HepG2 (cell line): ENCODE data around the gene PKLR. TPM values are rescaled to one million over a fixed set of nuclear protein-coding genes. Genes with fewer than 3 reads are reported as not detected.

Experiments
- KDM5B ChIP-seq: sonication (generic); formaldehyde crosslinking; IDR thresholded peaks from 2 replicates; pipeline ENCODE4 v1.4.0; 2020; ENCODE audit warnings: missing genetic modification reagents, mild to moderate bottlenecking, borderline replicate concordance
- NCOA1 ChIP-seq: sonication (generic); formaldehyde crosslinking; IDR thresholded peaks from 2 replicates; pipeline ENCODE4 v1.9.0; 2021; ENCODE audit warnings: missing genetic modification reagents
- SRSF1 ChIP-seq: fragments of 200-400 bp; formaldehyde crosslinking; optimal IDR thresholded peaks from 2 replicates; pipeline ENCODE3; 2017; ENCODE audit warnings: mild to moderate bottlenecking, low read depth, low read length, moderate library complexity
- U2AF2 ChIP-seq: fragments of 200-400 bp; formaldehyde crosslinking; IDR thresholded peaks from 2 replicates; pipeline ENCODE4 v1.6.1; 2017; ENCODE audit warnings: low read depth, mild to moderate bottlenecking, low read length
- ZNF543 ChIP-seq: sonication (generic); formaldehyde crosslinking; IDR thresholded peaks from 2 replicates; pipeline ENCODE4 v1.4.0; 2020; ENCODE audit warnings: mild to moderate bottlenecking, missing genetic modification reagents
- polyA plus RNA-seq, 8 experiments: library from polyadenylated mRNA; depleted of rRNA in 3 of 8; stranded (reverse) in 7 of 8; unstranded in 1 of 8; fragments of >200 nt; fragmentation: Illumina TruSeq in 4 of 8; extraction: Trizol in 4 of 8; gene quantifications; 2 replicates each; pipeline versions ENCODE4 v1.2.1 to v1.2.3, GENCODE V29; 2011 to 2016; ENCODE audit warnings: low read depth in 4 of 8, missing spikeins in 1 of 8, mixed read lengths in 1 of 8; ENCODE audit not compliant: insufficient read depth in 1 of 8
- total RNA-seq, 5 experiments: library from RNA; depleted of rRNA; stranded (reverse); fragments of >200 nt; fragmentation: Illumina TruSeq; extraction: Trizol; gene quantifications; 2 replicates each; pipeline ENCODE4 v1.2.3, GENCODE V29; 2016; ENCODE audit warnings: low read depth in 1 of 5
- TF ChIP-seq, protein P1 (sequence below), 2 experiments: fragments of 450-650 bp in 1 of 2; sonication (generic) in 1 of 2; formaldehyde crosslinking in 1 of 2; IDR thresholded peaks; 2 replicates each; pipeline versions ENCODE4 v1.6.1 to v1.8.0; 2016 to 2022; ENCODE audit warnings: antibody characterized with exemption in 1 of 2, mild to moderate bottlenecking in 1 of 2, missing genetic modification reagents in 1 of 2

The PKLR gene
- total and polyA plus RNA-seq, 2 of the 13 experiments (the other 11 are each of a cell fraction or from before 2014, with no cell fraction given), result 10.3 to 29.3 TPM

DNA sequence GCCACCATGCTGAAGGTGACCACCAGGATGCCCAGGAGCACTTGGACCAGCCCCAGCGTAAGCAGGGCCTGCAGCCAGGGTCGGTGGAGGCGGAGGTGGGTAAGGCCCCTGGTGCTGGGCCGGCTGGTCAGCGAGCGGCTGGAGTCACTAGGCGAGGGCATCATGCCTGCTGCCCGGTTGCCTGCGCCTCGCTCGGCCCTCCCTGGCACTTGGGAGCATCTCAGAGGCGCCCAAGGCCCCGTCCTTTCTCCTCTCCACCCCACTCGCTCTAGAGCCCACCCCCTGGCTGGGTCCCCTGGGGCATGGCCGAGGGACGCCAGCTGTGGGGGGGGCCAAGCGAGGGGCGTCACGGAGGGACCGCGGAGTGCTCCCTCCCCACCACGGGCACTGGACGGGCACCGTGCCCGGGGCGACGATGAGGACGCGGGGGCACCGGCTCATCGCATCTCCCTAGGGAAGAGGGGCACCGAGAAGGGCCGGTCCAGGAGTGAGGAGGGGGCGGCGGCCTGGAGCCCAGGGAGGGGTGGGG is 46.5 kb downstream of the PKLR start (continued):
- TF ChIP-seq NCOA1 (CRISPR knock-in tag) (no peak), U2AF2 (no peak), SRSF1 (no peak), ZNF543 (CRISPR knock-in tag) (no peak), KDM5B (0 out of 2 replicates have a peak, but pooled peaks have one; percentile 8)
- TF ChIP-seq, protein P1, sequence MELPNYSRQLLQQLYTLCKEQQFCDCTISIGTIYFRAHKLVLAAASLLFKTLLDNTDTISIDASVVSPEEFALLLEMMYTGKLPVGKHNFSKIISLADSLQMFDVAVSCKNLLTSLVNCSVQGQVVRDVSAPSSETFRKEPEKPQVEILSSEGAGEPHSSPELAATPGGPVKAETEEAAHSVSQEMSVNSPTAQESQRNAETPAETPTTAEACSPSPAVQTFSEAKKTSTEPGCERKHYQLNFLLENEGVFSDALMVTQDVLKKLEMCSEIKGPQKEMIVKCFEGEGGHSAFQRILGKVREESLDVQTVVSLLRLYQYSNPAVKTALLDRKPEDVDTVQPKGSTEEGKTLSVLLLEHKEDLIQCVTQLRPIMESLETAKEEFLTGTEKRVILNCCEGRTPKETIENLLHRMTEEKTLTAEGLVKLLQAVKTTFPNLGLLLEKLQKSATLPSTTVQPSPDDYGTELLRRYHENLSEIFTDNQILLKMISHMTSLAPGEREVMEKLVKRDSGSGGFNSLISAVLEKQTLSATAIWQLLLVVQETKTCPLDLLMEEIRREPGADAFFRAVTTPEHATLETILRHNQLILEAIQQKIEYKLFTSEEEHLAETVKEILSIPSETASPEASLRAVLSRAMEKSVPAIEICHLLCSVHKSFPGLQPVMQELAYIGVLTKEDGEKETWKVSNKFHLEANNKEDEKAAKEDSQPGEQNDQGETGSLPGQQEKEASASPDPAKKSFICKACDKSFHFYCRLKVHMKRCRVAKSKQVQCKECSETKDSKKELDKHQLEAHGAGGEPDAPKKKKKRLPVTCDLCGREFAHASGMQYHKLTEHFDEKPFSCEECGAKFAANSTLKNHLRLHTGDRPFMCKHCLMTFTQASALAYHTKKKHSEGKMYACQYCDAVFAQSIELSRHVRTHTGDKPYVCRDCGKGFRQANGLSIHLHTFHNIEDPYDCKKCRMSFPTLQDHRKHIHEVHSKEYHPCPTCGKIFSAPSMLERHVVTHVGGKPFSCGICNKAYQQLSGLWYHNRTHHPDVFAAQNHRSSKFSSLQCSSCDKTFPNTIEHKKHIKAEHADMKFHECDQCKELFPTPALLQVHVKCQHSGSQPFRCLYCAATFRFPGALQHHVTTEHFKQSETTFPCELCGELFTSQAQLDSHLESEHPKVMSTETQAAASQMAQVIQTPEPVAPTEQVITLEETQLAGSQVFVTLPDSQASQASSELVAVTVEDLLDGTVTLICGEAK (IDR thresholded peaks at IDR 0.05), result no peak
- TF ChIP-seq, protein P1 (CRISPR knock-in tag; IDR thresholded peaks at IDR 0.05), result no peak
